ENCODE data around the gene ZNF548.

Gene ZNF548

DNA sequence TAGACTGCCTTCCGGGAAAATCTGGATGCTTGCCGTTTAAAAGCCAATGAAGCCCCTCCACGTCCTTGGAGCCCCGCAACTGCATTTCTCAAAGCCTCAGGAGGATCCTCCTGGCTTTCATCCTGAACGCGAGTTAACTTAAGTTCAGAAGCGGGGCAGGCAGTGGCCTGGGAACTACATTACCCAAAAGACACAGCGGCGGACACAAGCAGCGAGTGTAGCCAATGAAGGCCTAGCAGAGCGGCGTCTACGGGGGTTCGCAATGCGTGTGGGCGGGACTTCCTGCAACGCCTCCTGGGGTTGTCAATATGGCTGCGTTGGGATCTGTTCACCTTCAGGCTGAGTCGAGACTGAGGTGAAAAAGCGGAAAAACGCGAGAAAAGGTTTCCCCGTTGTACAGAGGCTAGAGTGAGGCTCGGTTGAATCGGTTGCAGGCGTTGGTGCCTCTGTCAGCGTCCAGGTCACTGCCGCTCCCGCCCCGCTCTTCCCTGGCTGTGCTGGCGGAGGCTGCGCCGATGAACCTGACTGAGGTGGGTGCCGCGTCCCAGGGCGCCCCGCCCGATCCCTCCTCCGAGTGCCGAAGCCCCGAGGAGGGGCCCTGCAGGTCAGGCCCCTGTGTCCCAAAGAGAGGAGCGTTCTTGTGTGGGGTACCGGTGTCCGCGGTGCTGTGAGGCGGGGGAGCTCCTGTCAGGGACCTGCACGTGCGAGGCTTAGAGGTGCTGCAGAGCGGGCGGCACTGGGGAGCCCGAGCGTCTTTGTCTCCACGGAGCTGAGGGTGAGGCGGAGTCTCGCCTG, 21.4 kb downstream of the ZNF548 start, which contains the start of gene ZNF17:
ZNF17 (plus strand) TSS at position 285 of the 795 bp plus-strand sequence. CDS start 2,455 bp downstream, outside the sequence.
- H3K9me3 ChIP-seq (ENCODE audit: low read depth, low read length), result no peaks in the 10 kb centered on the region
- H3K27ac ChIP-seq, result no peak within 1 kb of the TSS
- peak within 1 kb of the TSS; percentile 86 for H3K9ac ChIP-seq (ENCODE audit: insufficient read length)
- TF ChIP-seq EZH2 (IDR thresholded peaks at IDR 0.05), result no peak
- peak; percentile 79 for TF ChIP-seq POLR2AphosphoS5 (IDR thresholded peaks at IDR 0.05; ENCODE audit: borderline replicate concordance, low read depth, low read length)
- DNase-seq (ENCODE audit: low read depth, low spot score), result peak; percentile 75
- H3K4me3 ChIP-seq, result peak within 1 kb of the TSS; percentile 88
- H3K36me3 ChIP-seq (ENCODE audit: insufficient read depth, low read length), result peaks cover 22% of the 10 kb centered on the region; the same call in 1 of the 2 replicates

DNA sequence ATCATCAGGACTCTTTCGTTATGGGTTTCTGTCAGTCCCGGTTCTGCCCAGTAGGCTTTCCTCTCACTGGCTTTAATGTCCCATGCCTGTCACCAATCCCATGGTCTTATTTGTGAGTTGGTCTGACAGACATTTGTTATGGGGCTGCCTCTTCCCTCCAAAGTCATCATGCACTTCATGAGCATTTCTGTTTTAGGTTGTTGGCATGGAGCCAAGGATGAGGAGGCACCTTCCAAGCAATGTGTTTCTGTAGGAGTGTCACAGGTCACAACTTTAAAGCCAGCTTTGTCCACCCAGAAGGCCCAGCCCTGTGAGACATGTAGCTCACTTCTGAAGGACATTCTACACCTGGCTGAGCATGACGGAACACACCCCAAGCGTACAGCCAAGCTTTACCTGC, 29.8 kb downstream of the ZNF548 start:
- H3K36me3 ChIP-seq (ENCODE audit: insufficient read depth, low read length), result peaks cover 63% of the 10 kb centered on the region
- no peak for TF ChIP-seq FOXP2 (optimal IDR thresholded peaks at IDR 0.05; ENCODE audit: control extremely low read depth, extremely low read length, insufficient read depth)
- TF ChIP-seq POLR2AphosphoS5 (IDR thresholded peaks at IDR 0.05; ENCODE audit: borderline replicate concordance, low read depth, low read length), result no peak
- no peak for TF ChIP-seq EZH2 (IDR thresholded peaks at IDR 0.05)
- H3K9ac ChIP-seq (ENCODE audit: insufficient read length), result no peak overlapping the region
- no peak overlapping the region for H3K27ac ChIP-seq
- H3K9me3 ChIP-seq (ENCODE audit: low read depth, low read length), result peaks cover 8% of the 10 kb centered on the region; the same call in 1 of the 2 replicates
- DNase-seq (ENCODE audit: low read depth, low spot score), result no peak
- H3K4me3 ChIP-seq, result no peak overlapping the region

DNA sequence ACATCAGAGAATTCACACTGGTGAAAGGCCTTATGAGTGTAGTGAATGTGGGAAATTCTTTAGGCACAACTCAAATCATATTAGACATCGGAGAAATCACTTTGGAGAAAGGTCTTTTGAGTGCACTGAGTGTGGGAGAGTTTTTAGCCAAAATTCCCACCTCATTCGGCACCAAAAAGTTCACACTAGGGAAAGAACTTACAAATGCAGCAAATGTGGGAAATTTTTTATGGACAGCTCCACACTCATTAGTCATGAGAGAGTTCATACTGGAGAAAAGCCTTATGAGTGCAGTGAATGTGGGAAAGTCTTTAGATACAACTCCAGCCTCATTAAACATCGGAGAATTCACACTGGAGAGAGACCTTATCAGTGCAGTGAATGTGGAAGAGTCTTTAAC, 31.4 kb downstream of the ZNF548 start:
- Histone ChIP-seq H3K27ac (no peak overlapping the region), H3K36me3 (ENCODE audit: insufficient read depth, low read length) (peaks cover 50% of the 10 kb centered on the region), H3K9ac (ENCODE audit: insufficient read length) (no peak overlapping the region), H3K9me3 (ENCODE audit: low read depth, low read length) (peaks cover 8% of the 10 kb centered on the region; the same call in 1 of the 2 replicates), H3K4me3 (no peak overlapping the region)
- no peak for TF ChIP-seq POLR2AphosphoS5 (IDR thresholded peaks at IDR 0.05; ENCODE audit: borderline replicate concordance, low read depth, low read length)
- TF ChIP-seq EZH2 (IDR thresholded peaks at IDR 0.05), result no peak
- TF ChIP-seq FOXP2 (optimal IDR thresholded peaks at IDR 0.05; ENCODE audit: control extremely low read depth, extremely low read length, insufficient read depth), result no peak
- DNase-seq (ENCODE audit: low read depth, low spot score), result no peak

DNA sequence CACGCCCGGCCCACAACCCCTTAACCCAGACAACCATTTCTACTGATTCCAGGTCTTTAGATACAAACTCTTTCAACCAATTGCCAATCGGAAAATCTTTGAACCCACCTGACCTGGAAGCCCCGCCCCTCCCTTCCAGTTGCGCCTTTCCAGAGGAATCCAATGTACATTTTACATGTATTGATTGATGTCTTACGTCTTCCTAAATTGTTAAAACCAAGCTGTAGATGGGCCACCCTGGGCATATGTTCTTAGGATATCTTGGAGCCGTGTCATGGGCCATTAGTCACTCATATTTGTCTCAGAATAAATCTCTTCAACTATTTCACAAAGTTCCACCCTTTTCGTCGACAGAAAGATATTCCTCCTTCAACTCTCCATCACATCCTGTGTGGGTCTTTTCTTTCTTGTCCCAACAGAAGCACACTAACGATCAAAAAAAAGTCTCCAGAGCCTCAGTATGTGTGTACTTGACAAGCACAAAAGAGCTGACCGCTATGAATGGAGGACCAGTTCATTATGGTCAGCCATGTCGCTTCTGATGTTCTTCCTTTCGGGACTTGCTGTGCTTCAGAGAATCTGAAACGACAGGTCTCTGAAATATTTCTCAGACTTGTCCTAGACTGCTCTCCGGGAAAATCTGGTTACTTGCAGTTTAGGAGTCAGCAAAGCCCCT, 44.9 kb downstream of the ZNF548 start:
- H3K9ac ChIP-seq (ENCODE audit: insufficient read length), result peak overlapping the region; percentile 72
- H3K27ac ChIP-seq, result peak overlapping the region; percentile 49; the same call in 1 of the 2 replicates
- peak overlapping the region; percentile 96 for H3K4me3 ChIP-seq
- H3K9me3 ChIP-seq (ENCODE audit: low read depth, low read length), result 0 out of 2 replicates have a peak, but pooled peaks cover 6% of the 10 kb centered on the region
- H3K36me3 ChIP-seq (ENCODE audit: insufficient read depth, low read length), result peaks cover 29% of the 10 kb centered on the region
- DNase-seq (ENCODE audit: low read depth, low spot score), result no peak
- TF ChIP-seq FOXP2 (optimal IDR thresholded peaks at IDR 0.05; ENCODE audit: control extremely low read depth, extremely low read length, insufficient read depth), result no peak
- TF ChIP-seq POLR2AphosphoS5 (IDR thresholded peaks at IDR 0.05; ENCODE audit: borderline replicate concordance, low read depth, low read length), result no peak
- TF ChIP-seq EZH2 (IDR thresholded peaks at IDR 0.05), result no peak

DNA sequence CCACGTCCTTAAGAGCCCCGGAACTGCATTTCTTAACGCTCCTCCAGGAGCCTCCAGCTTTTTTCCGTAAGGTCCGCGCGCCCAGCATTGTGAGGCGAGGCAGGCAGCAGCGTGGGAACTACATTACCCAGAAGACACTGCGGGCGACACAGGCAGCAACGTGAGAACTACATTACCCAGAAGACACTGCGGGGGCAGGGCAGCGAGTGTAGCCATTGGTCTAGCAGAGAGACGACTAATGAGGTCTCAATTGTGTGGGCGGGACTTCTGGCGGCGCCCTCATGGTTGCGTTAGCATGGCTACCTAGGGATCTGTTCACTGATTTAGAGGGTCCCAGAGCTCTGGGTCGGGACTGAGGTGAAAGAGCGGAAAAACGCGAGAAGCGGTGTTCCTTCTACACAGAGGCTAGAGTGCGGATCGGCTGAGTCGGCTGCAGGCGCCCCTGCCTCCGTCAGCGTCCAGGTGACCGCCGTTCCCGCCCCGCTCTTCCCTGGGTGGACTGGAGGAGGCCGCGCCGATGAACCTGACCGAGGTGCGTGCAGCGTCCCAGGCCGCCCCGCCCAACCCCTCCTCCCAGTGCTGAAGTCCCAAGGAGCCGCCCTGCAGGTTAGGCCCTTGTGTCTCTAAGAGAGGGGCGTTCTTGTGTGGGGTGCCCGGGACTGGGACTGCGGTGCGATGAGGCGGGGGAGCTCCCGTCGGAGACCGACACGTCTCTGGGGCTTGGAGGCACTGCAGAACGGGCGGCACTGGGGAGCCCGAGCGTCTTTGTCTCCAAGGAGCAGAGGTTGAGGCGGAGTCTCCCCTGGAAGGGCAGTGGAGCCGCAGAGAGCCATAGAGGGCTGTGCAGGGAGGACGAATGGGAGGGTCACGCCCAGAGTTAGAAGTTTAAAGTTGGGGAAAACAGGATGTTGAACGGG, 45.7 kb downstream of the ZNF548 start, which contains the start of gene ZNF749:
ZNF749 (plus strand) TSS at position 264 of the 917 bp plus-strand sequence; CDS start at position 518, 254 bp downstream.
- Histone ChIP-seq H3K27ac (peak within 1 kb of the TSS; percentile 49; the same call in 1 of the 2 replicates), H3K9ac (ENCODE audit: insufficient read length) (peak within 1 kb of the TSS; percentile 91), H3K36me3 (ENCODE audit: insufficient read depth, low read length) (peaks cover 34% of the 10 kb centered on the region), H3K9me3 (ENCODE audit: low read depth, low read length) (0 out of 2 replicates have a peak, but pooled peaks cover 6% of the 10 kb centered on the region), H3K4me3 (peak within 1 kb of the TSS; percentile 96)
- DNase-seq (ENCODE audit: low read depth, low spot score), result peak; percentile 95
- TF ChIP-seq POLR2AphosphoS5 (IDR thresholded peaks at IDR 0.05; ENCODE audit: borderline replicate concordance, low read depth, low read length) (peak; percentile 88), FOXP2 (optimal IDR thresholded peaks at IDR 0.05; ENCODE audit: control extremely low read depth, extremely low read length, insufficient read depth) (no peak), EZH2 (IDR thresholded peaks at IDR 0.05) (no peak)

DNA sequence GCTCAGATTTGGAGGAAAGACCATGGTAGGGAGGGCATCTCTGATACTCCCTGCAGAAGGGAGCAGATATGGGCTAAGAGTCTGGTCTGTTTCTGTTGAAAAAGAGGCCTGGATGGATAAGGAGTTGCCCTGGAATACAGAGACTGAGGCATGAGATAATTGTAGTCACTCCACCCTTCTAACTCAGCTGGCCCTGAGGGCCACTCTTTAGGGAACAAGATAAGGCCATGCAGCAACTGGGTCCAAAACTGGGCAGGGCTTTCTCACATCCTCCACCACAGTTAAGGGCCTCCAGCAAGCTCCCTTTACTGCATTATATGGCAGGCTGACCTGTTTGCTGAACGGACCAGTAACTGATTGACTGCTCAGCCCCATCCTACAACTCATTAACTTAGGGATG, 46.8 kb downstream of the ZNF548 start:
- peak overlapping the region; percentile 96 for H3K4me3 ChIP-seq
- H3K9ac ChIP-seq (ENCODE audit: insufficient read length), result peak overlapping the region; percentile 91
- no peak for DNase-seq (ENCODE audit: low read depth, low spot score)
- H3K36me3 ChIP-seq (ENCODE audit: insufficient read depth, low read length), result peaks cover 36% of the 10 kb centered on the region
- H3K27ac ChIP-seq, result no peak overlapping the region
- TF ChIP-seq EZH2 (IDR thresholded peaks at IDR 0.05), result no peak
- no peak for TF ChIP-seq FOXP2 (optimal IDR thresholded peaks at IDR 0.05; ENCODE audit: control extremely low read depth, extremely low read length, insufficient read depth)
- TF ChIP-seq POLR2AphosphoS5 (IDR thresholded peaks at IDR 0.05; ENCODE audit: borderline replicate concordance, low read depth, low read length), result no peak
- 0 out of 2 replicates have a peak, but pooled peaks cover 6% of the 10 kb centered on the region for H3K9me3 ChIP-seq (ENCODE audit: low read depth, low read length)

DNA sequence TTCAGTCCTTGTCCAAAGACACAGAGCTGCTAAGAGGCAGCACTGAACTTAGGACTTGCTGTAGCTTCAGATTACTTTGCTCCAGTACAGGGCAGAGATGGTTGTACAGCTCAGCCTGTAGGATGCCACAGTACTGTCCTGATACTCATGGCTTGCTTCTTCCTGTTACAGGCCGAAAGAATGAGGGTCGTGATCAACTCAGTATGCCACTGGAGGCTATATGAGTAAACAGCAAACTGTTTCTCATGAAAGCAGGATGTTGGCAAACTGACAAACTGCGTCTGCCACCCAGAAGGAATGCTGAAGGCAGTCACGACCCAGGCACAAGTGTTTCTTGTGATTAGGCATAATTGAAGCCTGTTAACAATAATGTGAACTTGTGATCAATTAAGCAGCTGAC, 48.3 kb downstream of the ZNF548 start:
- peaks cover 52% of the 10 kb centered on the region for H3K36me3 ChIP-seq (ENCODE audit: insufficient read depth, low read length)
- no peak for TF ChIP-seq POLR2AphosphoS5 (IDR thresholded peaks at IDR 0.05; ENCODE audit: borderline replicate concordance, low read depth, low read length)
- no peak for TF ChIP-seq FOXP2 (optimal IDR thresholded peaks at IDR 0.05; ENCODE audit: control extremely low read depth, extremely low read length, insufficient read depth)
- TF ChIP-seq EZH2 (IDR thresholded peaks at IDR 0.05), result no peak
- DNase-seq (ENCODE audit: low read depth, low spot score), result no peak

More for the DNA sequence above, 48.3 kb downstream of the ZNF548 start:
- H3K9ac ChIP-seq (ENCODE audit: insufficient read length), result no peak overlapping the region
- no peak overlapping the region for H3K27ac ChIP-seq
- no peak overlapping the region for H3K4me3 ChIP-seq
- 0 out of 2 replicates have a peak, but pooled peaks cover 6% of the 10 kb centered on the region for H3K9me3 ChIP-seq (ENCODE audit: low read depth, low read length)

Measured in SK-N-MC (cell line).